ENCODE data around the gene TFF1.

- TF ChIP-seq, protein P1, sequence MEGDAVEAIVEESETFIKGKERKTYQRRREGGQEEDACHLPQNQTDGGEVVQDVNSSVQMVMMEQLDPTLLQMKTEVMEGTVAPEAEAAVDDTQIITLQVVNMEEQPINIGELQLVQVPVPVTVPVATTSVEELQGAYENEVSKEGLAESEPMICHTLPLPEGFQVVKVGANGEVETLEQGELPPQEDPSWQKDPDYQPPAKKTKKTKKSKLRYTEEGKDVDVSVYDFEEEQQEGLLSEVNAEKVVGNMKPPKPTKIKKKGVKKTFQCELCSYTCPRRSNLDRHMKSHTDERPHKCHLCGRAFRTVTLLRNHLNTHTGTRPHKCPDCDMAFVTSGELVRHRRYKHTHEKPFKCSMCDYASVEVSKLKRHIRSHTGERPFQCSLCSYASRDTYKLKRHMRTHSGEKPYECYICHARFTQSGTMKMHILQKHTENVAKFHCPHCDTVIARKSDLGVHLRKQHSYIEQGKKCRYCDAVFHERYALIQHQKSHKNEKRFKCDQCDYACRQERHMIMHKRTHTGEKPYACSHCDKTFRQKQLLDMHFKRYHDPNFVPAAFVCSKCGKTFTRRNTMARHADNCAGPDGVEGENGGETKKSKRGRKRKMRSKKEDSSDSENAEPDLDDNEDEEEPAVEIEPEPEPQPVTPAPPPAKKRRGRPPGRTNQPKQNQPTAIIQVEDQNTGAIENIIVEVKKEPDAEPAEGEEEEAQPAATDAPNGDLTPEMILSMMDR (IDR thresholded peaks at IDR 0.05): no peak
- no peak for TF ChIP-seq POLR2A (IDR thresholded peaks at IDR 0.05)
- TF ChIP-seq EP300 (IDR thresholded peaks at IDR 0.05): no peak
Measured at GRCh38 chr21:42376338-42376982, 10.1 kb upstream of the TFF1 start.
